Muscle of back (tissue), 11 donors: ENCODE results near the gene SMYD3. TPM values are rescaled to one million over a fixed set of nuclear protein-coding genes. Genes with fewer than 3 reads are reported as not detected.
"Not testable (repeated sequence)": the region's sequence is repeated elsewhere in the genome, so short reads cannot be mapped to it uniquely, and the experiment has no call there.

Experiments used
- DNase-seq, 3 donors: peaks; one replicate each; pipeline versions ENCODE4 v3.0.0 to v3.0.0-alpha.2; 2013
- polyA plus RNA-seq, 10 donors: library from polyadenylated mRNA; unstranded; fragments of 120-200 nt; gene quantifications; one replicate each; pipeline ENCODE4 v1.2.1, GENCODE V29; 2013; ENCODE audit not compliant: insufficient read length in 10 of 10

SMYD3 gene
- polyA plus RNA-seq, 10 donors: 7.0 to 11.3 (median 9.9) TPM

DNA sequence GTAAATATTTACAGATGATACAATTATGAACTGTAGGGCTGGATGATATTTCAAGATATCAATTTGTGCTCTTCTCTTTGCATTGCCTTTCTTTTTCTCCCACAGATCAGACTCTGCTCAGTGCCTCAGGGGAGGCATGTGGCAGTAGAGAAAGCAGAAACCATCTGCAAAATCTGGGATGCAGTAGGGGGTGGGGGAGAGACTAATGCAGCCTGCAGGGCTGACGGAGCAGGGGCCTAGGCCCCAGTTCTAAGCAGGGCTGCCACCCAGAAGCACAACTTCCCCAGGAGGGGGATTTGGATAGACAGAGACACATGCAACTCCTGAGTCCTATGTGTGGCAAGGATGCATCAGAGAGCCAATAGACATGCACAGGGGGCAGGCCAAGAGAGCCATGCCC lies 511.6 kb downstream of the SMYD3 start:
- DNase-seq: no peak

DNA sequence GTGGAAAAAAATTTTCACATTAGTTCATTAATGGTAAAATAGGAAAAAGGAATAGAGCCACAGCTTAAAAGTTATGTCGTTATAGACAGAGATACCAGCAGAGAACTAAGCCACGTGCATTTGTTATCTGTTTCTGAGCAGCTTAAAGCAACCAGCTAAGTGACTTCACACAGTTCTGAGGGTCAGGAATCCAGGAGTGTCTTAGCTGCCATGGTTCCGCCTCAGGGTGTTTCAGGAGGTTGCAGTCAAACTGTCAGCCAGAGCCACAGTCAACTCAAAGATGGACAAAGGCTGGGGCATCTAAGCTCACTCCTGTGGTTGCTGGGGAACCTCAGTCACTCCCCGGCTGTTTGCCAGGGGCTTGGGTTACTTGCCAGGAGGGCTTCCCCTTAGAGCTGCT lies 515.8 kb downstream of the SMYD3 start:
- DNase-seq: no peak

DNA sequence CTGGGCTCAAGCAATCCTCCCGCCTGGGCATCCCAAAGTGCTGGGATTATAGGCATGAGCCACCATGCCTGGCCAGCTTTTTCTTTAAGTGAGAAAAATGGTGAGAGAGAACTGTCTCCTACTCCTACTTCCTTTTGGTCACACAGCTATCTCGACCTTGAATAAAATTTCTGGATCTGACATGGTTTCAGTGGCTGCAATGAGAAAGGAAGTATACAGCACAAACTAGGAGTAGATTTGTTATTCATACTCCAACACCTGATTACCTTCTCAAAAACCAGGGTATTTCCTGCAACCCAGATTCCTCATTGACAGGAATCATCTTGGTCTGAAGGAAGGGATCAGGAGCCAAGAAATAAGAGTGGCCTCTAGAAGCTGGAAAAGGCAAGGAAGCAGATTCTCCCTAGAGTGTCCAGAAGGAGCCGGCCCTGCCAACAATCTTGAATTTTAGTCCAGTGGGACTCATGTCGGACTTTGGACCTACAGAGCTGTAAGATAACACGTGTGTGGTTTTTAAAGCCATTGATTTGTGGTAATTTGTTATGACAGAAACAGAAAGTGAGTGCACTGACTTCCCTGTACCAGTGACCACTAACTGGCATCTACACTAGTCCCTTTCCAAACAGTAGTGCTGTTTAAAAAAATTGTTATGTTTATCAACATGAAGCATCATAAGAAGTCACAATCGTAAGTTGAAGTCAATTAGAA lies 516.6 kb downstream of the SMYD3 start:
- no peak for DNase-seq

DNA sequence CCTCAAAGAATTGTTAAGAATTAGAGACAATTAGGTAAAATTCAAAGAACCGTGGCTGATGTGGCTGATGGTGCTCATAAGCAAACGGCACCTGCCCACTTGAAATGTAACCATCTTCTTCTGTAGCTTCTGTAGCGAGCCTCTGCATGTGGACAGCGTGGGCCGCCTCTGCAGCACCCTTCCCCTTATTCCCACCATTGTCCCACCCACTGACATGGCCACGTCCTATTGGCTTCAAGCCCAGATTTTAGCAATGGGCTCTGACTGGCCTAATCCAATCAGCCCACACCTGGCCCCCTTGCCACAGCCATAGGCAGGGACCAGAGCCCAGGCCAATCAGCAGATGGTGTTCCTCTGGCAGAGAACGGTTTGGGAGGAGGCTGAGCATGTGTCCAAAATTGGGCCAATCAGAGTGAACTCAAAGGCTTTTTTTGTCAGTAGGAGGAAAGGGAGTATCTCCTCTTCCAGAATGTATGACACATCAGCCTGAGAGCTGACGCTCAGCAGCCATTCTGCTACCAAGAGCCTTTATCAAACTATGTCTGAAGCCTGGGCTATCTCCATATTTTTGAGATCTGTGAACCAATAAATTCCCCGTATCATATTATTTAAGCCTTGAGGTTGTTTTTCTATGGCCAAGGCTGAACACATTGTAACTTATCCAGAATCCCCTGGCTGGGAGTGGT lies 518.5 kb downstream of the SMYD3 start:
- no peak for DNase-seq

DNA sequence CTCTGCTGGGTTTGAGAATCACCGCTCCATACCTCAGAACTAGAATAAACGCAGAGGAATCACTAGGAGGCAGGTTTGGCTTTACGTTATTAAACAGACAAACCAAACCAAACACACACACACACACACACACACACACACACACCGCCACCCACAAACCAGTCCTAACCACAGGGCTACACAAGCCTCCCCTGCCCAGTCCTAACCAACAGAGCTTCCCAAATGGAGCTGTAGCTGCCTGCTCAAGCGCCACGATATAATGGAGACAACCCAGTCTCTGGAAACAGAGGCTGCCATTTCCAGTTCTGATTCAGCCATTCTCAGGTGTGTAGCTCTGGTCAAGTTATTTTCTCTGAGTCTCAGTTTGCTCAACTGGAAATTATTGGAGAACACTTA lies 519.1 kb downstream of the SMYD3 start:
- DNase-seq: no peak

DNA sequence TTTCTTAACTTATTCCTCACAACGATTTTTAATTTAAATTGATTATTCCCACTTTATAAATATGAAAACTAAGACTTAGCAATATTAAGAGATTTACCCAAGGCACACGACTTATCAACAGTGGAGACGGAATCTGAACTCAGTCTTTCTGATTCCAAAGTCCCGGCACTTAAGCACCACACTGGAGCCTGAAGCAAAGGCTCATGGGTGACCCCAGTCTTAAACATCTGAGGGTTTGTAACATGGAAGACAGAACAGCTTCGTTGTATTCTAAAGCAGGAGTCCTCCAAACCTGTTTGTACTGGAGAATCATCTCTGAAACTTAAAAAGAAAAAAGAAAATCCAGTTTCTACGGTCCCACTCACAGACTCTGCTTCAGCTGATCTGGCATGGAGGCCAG lies 519.5 kb downstream of the SMYD3 start:
- DNase-seq: peak in 1 of 3 donors; percentile 7

DNA sequence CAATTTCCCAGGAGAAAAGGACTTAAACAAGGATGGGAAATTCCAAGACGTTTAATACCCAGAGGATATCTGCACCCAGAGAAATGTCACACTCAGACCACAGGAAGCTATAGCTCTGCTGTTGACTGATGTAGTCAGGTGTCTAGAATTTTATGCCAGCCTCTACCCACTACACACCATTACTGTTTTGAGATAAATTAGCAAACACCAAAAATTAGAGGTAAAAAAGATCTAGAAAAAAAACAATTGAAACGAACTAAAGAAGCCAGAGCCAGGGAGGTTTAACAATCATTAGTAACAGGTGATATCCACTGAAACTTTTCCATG lies 519.9 kb downstream of the SMYD3 start:
- no peak for DNase-seq

DNA sequence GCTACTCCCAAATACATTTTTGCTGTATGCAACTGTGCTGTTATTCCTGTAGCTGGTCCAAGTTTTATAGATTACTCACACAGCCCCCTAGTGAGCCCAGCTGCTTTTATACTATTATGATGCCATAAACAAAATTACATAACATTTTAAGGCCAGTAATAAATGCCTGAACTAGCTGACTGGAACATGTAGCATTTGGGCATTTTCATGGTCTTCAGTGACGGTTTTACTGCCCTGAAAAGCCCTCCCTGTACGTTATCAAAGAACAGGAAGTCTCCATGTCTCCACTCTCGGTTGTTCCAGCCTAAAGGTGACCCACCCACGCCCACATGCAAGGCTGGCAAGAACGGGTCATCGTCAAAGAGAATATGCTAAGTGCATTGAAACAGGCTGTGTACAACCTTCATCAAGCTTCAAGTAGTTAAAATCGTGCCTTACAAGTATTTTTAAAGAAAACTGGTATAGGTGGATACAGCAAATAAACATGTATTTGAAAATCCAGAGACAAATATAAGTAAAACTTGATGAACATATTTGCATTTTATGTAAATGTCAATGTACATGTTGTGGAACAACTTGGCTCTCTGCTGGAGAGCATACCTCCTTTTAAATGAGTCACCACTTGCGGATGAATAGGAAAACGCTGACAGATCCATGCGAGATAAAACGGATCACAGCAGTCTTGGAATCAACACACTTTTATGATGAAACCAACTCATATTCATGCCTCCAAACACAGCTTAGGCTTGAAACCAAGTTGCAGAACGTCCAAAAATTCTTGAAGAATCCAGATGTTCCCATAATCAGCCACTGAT lies 520.5 kb downstream of the SMYD3 start:
- peak; percentile 37 to 73 (median 65) for DNase-seq

DNA sequence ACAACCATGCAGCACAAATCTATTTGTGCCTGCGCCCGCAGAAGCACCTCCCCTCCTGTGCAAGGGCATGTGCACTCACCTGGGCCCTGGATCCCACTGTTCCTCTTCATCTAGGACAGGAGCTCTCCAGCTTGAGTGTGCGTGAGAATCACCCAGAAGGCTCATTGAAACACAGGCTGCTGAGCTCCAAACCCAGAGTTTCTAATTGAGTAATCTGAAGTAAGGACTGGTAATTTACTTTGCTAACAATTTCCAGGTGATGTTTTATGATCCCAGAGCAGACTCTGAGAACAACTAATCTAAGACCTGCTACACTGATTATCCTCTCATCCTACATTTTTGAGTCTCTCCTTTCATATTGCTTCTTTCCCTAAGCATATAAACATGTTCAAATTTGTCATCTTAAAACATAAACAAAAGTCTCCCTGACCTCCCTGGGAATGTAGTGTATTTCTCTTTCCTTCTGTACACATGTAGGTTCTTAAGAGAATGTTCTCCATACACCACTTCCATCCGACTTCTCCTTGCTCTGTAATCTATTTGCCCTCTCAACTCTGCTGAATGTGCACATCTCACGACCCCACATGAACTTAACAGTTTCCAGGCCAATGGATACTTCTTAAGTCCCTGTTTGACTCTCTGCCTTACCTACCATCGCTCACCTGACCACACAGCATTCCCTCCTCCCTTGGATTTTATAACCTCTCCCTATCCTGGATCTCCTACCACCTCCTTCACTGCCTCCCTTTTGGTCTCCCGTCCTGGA lies 522.5 kb downstream of the SMYD3 start:
- DNase-seq: no peak

DNA sequence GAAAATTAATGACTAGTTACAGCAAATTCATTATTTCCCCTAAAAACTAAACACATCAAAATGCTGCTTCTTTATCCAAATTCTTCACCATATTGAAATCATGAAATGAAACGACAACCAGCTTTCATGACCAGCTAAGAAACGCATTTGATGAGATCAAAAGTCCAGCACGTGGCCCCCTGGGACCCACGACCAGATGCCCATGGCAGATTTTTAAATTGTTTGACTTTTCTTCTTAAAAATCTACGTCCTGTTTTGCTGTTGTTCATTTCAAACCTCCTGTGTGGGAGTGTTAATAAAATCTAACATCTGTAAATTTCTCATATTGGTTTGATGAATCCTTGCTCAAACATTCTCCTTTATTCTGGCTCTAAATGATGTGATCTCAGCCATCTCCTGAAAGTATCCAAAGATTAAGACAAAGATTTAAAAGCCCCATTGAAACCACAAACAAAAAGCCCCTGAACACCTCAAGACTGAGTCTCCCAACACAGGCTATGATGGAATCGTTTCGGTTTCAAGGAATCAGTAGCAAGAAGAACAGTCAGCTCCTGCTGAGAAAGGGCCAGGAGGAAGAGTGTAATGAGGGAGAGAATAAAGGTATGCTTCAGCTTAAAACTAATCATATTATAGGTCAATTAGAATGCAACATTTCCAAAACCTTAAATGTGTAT lies 523.6 kb downstream of the SMYD3 start:
- no peak for DNase-seq

DNA sequence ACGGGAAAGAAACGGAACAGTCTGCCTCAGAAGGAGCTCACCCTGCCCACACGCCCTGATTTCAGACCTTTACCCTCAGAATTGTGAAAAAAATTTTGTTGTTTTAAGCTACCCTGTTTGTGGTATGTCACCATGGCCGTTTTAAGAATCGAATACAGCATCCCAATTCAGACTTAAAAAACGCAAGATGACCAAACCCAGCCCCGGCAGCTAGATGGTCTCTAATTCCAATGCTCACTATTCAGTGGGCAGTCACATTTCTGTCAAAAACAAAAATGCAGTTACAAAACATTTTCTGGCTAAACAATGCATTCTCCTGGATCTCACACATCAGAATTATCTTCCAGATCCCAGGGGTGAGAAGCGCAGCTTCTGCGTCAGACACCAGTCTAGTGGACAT lies 527.5 kb downstream of the SMYD3 start:
- no peak for DNase-seq

DNA sequence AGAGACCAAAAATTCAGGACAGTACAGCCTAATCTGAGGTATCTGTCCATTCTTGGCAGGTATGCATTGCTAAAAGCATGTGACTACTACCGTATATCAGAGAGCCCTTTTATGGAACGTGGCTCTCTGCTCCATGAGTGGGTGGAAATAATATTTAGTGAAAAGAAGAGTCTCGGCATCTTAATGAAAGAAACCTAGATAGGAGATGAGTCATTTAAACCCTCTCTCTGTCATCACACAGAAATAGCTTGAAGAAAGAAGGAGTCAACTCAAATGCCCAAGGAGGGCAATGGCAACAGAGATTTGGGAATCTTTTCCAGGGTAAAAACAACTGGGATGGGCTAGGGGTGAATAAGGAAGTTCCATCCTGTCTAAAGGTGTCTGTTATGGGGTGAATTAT lies 528.2 kb downstream of the SMYD3 start:
- DNase-seq: no peak

DNA sequence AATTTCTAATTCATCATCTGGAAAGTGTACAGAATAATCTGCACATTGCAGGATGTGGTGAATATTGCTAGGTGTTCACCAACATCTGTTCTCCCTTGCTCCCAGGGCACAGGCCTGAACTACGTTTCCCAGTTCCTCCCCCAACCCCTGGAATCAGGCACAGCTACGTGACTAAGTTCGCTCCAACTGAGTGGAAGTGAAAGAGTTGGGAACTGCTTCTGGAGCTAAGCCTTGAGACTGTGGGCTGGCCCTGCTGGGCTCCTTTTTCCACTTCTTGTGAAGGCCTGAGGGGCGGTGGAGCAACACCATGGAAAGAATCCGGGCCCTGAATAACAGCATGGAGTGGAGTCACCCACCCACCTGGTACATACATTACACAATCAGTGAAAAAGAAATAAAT lies 534.6 kb downstream of the SMYD3 start:
- DNase-seq: no peak

DNA sequence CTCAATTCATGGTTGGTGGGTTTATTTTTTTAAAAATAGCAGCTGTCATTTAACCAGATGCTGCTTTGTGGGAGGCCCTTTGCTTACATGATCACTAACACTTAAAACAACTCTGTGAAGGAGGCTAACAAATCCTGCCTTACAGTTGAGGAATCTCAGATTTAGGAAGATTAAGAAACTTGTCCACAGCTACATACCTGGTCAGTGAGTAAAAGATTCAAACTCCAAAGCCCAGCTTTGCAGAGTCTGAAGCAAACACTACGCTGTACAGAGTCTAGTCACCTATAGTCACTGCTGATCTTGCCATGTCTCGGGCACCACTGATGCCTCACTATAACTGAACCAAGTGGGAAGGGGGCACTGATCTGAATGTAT lies 535.4 kb downstream of the SMYD3 start:
- no peak for DNase-seq

DNA sequence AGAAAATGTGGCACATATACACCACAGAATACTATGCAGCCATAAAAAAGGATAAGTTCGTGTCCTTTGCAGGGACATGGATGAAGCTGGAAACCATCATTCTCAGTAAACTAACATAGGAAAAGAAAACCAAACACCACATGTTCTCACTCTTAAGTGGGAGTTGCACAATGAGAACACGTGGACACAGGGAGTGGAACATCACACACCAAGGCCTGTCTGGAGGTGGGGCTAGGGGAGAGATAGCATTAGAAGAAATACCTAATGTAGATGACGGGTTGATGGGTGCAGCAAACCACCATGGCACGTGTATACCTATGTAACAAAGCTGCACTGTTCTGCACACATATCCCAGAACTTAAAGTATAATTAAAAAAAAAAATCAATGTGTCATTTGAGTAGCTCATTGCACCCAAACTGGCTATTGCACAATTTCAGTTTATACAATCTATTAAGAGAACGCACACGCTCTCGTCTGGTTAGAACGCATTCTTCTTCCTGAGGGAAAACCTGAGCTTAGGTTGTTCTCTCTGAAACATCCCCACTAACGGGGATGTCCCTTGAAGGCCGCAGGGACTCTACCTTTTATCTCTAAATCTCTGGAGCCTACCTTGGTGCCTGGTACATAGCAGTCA lies 535.9 kb downstream of the SMYD3 start:
- DNase-seq: not testable (repeated sequence)

DNA sequence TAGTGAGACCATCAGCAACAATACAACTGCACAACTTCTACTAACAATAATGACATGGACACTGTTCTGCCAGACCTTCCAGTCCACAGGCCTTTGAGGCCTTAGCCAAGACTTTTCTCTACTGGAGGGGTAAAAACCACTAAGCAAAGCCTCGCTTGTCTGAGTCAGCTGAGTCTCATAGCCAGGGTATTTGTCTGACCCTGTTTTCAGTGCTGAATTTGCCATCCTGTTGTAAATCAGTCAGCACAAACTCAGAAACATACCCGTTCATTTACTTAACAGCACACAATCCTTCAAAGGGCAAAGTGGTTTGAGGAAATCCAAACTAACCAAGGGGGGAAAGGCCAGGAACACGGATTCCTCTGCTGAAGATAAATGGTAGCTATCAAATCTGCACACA lies 537.8 kb downstream of the SMYD3 start:
- DNase-seq: peak in 1 of 3 donors; percentile 84

DNA sequence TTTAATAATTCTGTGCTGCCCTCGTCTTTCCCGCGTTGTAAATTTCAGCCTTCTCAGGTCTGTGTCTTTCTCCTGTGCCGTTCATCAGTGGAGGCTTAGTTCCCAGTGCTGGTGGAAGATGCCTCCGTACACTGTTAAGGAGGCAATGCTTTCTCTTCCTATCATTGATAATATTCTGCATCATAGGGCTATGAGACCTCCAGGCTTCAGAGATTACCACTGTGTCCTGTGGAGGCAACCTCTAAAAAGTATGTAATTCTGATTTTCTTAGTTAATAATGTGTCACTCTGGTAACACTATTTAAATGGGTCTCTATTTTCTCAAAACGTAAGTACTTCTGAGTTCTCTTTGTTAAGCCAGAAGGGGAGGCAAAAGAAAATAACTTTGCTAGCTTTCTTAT lies 538.3 kb downstream of the SMYD3 start:
- DNase-seq: no peak

DNA sequence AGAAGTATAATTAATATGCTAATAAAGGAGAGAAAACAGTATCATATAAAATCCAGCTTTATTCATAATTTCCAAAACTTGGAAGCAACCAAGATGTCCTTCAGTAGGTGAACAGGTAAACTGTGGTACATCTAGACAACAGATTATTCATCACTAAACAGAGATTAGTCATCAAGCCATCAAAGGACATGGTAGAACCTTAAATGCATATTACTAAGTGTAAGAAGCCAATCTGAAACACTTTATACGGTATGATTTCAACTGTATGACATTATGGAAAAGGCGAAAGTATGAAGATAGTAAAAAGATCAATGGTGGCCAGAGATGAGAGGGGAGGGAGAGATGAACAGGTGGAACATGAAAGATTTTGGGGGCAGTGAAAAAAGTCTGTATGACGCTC lies 541.7 kb downstream of the SMYD3 start:
- no peak for DNase-seq

DNA sequence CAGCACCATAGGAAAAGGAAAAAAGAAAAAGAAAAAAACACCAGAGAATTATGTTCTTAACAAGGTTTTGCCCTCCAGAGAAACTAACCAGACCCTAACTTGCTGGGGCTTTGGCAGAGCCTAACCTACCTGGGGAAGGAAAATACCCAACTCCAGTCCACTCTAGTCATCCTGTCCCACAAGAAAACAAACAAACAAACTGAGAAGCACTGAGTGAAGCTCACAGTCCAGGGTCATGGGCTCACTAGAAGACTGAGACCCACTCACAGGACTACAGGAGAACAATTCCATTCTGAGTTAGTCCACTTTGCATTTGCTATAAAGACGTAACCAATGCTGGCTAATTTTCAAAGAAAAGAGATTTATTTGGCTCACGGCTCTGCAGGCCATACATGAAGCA lies 543.4 kb downstream of the SMYD3 start:
- DNase-seq: no peak

DNA sequence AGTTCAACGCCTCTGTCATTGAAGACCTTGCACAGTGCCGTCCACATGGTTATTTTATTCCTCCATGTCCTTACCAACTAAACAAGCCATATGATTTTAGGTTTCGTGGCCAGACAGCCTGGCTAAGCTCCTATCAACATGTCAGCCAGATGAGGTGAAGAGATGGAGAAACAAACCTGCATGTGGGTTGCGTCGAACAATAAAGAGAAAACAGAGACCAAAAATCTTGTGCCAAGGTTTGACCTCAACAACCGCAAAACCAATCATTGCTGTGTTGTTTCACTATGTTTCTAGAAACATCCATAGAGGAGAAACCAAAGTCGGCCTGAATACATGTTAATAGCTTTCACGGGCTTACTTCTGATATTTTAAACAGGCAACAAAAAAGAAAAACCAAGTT lies 544.6 kb downstream of the SMYD3 start:
- no peak for DNase-seq

DNA sequence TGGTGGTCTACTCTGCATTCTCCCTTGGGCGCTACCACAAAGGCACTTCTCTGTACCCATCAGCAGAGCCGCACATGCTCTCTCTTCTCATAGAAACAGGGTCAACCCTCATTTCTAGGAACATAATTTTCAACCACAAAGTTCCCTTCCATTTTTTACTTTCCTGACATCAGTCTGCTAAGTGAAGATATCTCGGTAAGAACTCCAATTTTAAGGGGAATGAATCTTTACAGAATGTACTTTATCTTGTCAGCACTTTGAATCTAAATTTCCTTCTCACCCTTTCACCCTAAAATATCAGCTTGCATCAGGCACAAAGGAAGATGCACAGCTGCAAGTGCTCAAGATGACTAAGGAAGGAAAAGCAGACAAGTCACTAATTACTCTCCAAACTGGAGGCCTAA lies 545.9 kb downstream of the SMYD3 start:
- DNase-seq: peak in 1 of 3 donors; percentile 33
